MM.1S (cell line): ENCODE data around the gene CDK16.

Source experiments
- DNase-seq: peaks from one replicate; pipeline ENCODE4 v3.0.0-alpha.2; 2015
- H2AFZ ChIP-seq: fragments of 300-600 bp; sonication (generic); 2 replicates; pipeline ENCODE4 v1.6.0; 2016; ENCODE audit warnings: antibody characterized with exemption, low read length
- H3F3A ChIP-seq: fragments of 300-600 bp; sonication (generic); 2 replicates; pipeline ENCODE4 v1.6.1; 2016; ENCODE audit warnings: mild to moderate bottlenecking, antibody characterized with exemption, low read length, moderate library complexity, mixed read lengths; ENCODE audit not compliant: insufficient read depth
- H3K27ac ChIP-seq: fragments of 300-600 bp; sonication (generic); 2 replicates; pipeline ENCODE4 v1.5.1; 2016; ENCODE audit warnings: mild to moderate bottlenecking, low read length
- H3K27me3 ChIP-seq: fragments of 300-600 bp; sonication (generic); replicated peaks from 2 replicates; pipeline ENCODE4 v1.6.0; 2016; ENCODE audit warnings: low read length; ENCODE audit not compliant: insufficient read depth
- H3K36me3 ChIP-seq: fragments of 300-600 bp; sonication (generic); replicated peaks from 2 replicates; pipeline ENCODE4 v1.6.1; 2016; ENCODE audit warnings: mild to moderate bottlenecking, low read length, mixed read lengths; ENCODE audit not compliant: insufficient read depth
- H3K4me1 ChIP-seq: fragments of 300-600 bp; sonication (generic); 2 replicates; pipeline ENCODE4 v1.6.1; 2016; ENCODE audit warnings: low read length, mixed read lengths
- H3K4me2 ChIP-seq: fragments of 300-600 bp; sonication (generic); 2 replicates; pipeline ENCODE4 v1.6.0; 2016; ENCODE audit warnings: low read depth, low read length
- H3K4me3 ChIP-seq: fragments of 300-600 bp; sonication (generic); 2 replicates; pipeline ENCODE4 v1.5.1; 2016; ENCODE audit warnings: low read length, mixed read lengths
- H3K79me2 ChIP-seq: fragments of 300-600 bp; sonication (generic); 2 replicates; pipeline ENCODE4 v1.6.1; 2016; ENCODE audit warnings: mixed run types, low read length, mixed read lengths
- H3K9ac ChIP-seq: fragments of 300-600 bp; sonication (generic); 2 replicates; pipeline ENCODE4 v1.6.1; 2016; ENCODE audit warnings: low read length, mixed read lengths
- H3K9me2 ChIP-seq: fragments of 300-600 bp; sonication (generic); replicated peaks from 2 replicates; pipeline ENCODE4 v1.6.1; 2016; ENCODE audit warnings: mild to moderate bottlenecking, low read length, mixed read lengths; ENCODE audit not compliant: insufficient read depth
- H3K9me3 ChIP-seq: fragments of 300-600 bp; sonication (generic); replicated peaks from 2 replicates; pipeline ENCODE4 v1.6.1; 2016; ENCODE audit warnings: mild to moderate bottlenecking, low read length, mixed read lengths; ENCODE audit not compliant: insufficient read depth
- H4K20me1 ChIP-seq: fragments of 300-600 bp; sonication (generic); 2 replicates; pipeline ENCODE4 v1.6.1; 2016; ENCODE audit warnings: mild to moderate bottlenecking, low read length, moderate library complexity, mixed read lengths; ENCODE audit not compliant: insufficient read depth
- EZH2 ChIP-seq: fragments of 300-600 bp; sonication (generic); optimal IDR thresholded peaks from 2 replicates; pipeline ENCODE3; 2017; ENCODE audit warnings: low read depth, mild to moderate bottlenecking, antibody characterized with exemption, low read length, mixed read lengths
- EZH2phosphoT487 ChIP-seq: fragments of 300-600 bp; sonication (generic); IDR thresholded peaks from 2 replicates; pipeline ENCODE4 v1.6.1; 2018; ENCODE audit warnings: antibody characterized with exemption, low read length
- TF ChIP-seq, protein P1 (sequence below): fragments of 300-600 bp; sonication (generic); IDR thresholded peaks from 2 replicates; pipeline ENCODE4 v1.5.1; 2016; ENCODE audit warnings: antibody characterized with exemption, low read length, mixed read lengths

Gene CDK16

GRCh38 chrX:47278691-47279090, 60.2 kb downstream of the CDK16 start:
- Histone ChIP-seq H3K27me3 (no peaks in the 10 kb centered on the region), H3K27ac (no peak overlapping the region), H3K4me3 (no peak overlapping the region), H3K4me2 (no peak overlapping the region), H3F3A (no peaks in the 10 kb centered on the region), H3K36me3 (no peaks in the 10 kb centered on the region), H3K9ac (no peak overlapping the region), H2AFZ (no peak overlapping the region), H3K79me2 (no peaks in the 10 kb centered on the region), H3K4me1 (no peaks in the 10 kb centered on the region), H4K20me1 (no peaks in the 10 kb centered on the region), H3K9me2 (no peaks in the 10 kb centered on the region), H3K9me3 (no peaks in the 10 kb centered on the region)
- DNase-seq: no peak
- no peak for TF ChIP-seq EZH2phosphoT487
- TF ChIP-seq EZH2: no peak
- TF ChIP-seq, protein P1, sequence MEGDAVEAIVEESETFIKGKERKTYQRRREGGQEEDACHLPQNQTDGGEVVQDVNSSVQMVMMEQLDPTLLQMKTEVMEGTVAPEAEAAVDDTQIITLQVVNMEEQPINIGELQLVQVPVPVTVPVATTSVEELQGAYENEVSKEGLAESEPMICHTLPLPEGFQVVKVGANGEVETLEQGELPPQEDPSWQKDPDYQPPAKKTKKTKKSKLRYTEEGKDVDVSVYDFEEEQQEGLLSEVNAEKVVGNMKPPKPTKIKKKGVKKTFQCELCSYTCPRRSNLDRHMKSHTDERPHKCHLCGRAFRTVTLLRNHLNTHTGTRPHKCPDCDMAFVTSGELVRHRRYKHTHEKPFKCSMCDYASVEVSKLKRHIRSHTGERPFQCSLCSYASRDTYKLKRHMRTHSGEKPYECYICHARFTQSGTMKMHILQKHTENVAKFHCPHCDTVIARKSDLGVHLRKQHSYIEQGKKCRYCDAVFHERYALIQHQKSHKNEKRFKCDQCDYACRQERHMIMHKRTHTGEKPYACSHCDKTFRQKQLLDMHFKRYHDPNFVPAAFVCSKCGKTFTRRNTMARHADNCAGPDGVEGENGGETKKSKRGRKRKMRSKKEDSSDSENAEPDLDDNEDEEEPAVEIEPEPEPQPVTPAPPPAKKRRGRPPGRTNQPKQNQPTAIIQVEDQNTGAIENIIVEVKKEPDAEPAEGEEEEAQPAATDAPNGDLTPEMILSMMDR: no peak
